Mesendoderm (in vitro differentiated cells): Measurements from ENCODE around the gene LGMN.

ENCODE experiments used
- DNase-seq: peaks from one replicate; pipeline ENCODE4 v3.0.0; 2013
- H2AK5ac ChIP-seq: 2 replicates; pipeline ENCODE4 v1.6.1; 2013; ENCODE audit warnings: low read length, inconsistent platforms
- H2BK120ac ChIP-seq: 2 replicates; pipeline ENCODE4 v1.6.1; 2013; ENCODE audit warnings: low read depth, mild to moderate bottlenecking, low read length, moderate library complexity, mixed read lengths
- H2BK15ac ChIP-seq: replicated peaks from 2 replicates; pipeline ENCODE4 v1.6.1; 2013; ENCODE audit warnings: low read depth, mild to moderate bottlenecking, moderate library complexity
- H2BK5ac ChIP-seq: 2 replicates; pipeline ENCODE4 v1.6.1; 2013; ENCODE audit warnings: low read length, inconsistent platforms
- H3K18ac ChIP-seq: 2 replicates; pipeline ENCODE4 v1.6.1; 2013; ENCODE audit warnings: mild to moderate bottlenecking, low read length, mixed read lengths
- H3K23ac ChIP-seq: one replicate; pipeline ENCODE4 v1.6.1; 2013; ENCODE audit warnings: low read length
- H3K27ac ChIP-seq: 2 replicates; pipeline ENCODE4 v1.5.1; 2013; ENCODE audit warnings: low read depth, mild to moderate bottlenecking, inconsistent platforms, low read length, moderate library complexity
- H3K27me3 ChIP-seq: 2 replicates; pipeline ENCODE4 v1.6.1; 2013; ENCODE audit warnings: low read length, control low read depth, mild to moderate bottlenecking, inconsistent platforms; ENCODE audit not compliant: insufficient read depth, poor library complexity
- H3K36me3 ChIP-seq: 2 replicates; pipeline ENCODE4 v1.6.1; 2013; ENCODE audit warnings: low read length, inconsistent platforms; ENCODE audit not compliant: control insufficient read depth, insufficient read depth
- H3K4ac ChIP-seq: one replicate; pipeline ENCODE4 v1.6.1; 2013; ENCODE audit warnings: low read depth, mild to moderate bottlenecking, low read length, moderate library complexity
- H3K4me1 ChIP-seq: 2 replicates; pipeline ENCODE4 v1.6.1; 2013; ENCODE audit warnings: low read depth, low read length, inconsistent platforms; ENCODE audit not compliant: control insufficient read depth
- H3K4me2 ChIP-seq: 2 replicates; pipeline ENCODE4 v1.6.1; 2013; ENCODE audit warnings: low read length
- H3K4me3 ChIP-seq: 2 replicates; pipeline ENCODE4 v1.5.1; 2013; ENCODE audit warnings: mild to moderate bottlenecking, low read length
- H3K56ac ChIP-seq: one replicate; pipeline ENCODE4 v1.6.1; 2013; ENCODE audit warnings: low read length
- H3K79me1 ChIP-seq: 2 replicates; pipeline ENCODE4 v1.6.1; 2013; ENCODE audit warnings: low read length, inconsistent platforms
- H3K79me2 ChIP-seq: 2 replicates; pipeline ENCODE4 v1.6.1; 2013; ENCODE audit warnings: mild to moderate bottlenecking, low read length; ENCODE audit not compliant: control insufficient read depth, insufficient read depth
- H3K9ac ChIP-seq: 2 replicates; pipeline ENCODE4 v1.6.1; 2013; ENCODE audit warnings: low read length, inconsistent platforms
- H4K5ac ChIP-seq: one replicate; pipeline ENCODE4 v1.6.1; 2013; ENCODE audit warnings: low read length
- H4K8ac ChIP-seq: one replicate; pipeline ENCODE4 v1.6.1; 2013; ENCODE audit warnings: low read depth, mild to moderate bottlenecking, control low read depth, low read length, moderate library complexity
- WGBS: extraction: QIAGEN DNeasy Blood & Tissue Kit; methylation state at CpG from one replicate; pipeline ENCODE4 v1.1.7; 2013; ENCODE audit warnings: low lambda C conversion rate, missing lambda C conversion rate; ENCODE audit not compliant: insufficient coverage; ENCODE audit errors: extremely low coverage; 5-methylcytosine and 5-hydroxymethylcytosine counted together

The LGMN gene

GRCh38 chr14:92704036-92704804 is 44.2 kb downstream of the LGMN start:
- no peaks in the 10 kb centered on the region for H3K36me3 ChIP-seq

GRCh38 chr14:92703516-92703915 is 44.9 kb downstream of the LGMN start:
- no peaks in the 10 kb centered on the region for H3K4me1 ChIP-seq
- no peaks in the 10 kb centered on the region for H3K27me3 ChIP-seq
- no peak overlapping the region for H3K56ac ChIP-seq
- H3K4me3 ChIP-seq = no peak overlapping the region
- H3K9ac ChIP-seq = no peak overlapping the region
- no peak overlapping the region for H3K18ac ChIP-seq
- no peaks in the 10 kb centered on the region for H3K36me3 ChIP-seq
- no CpG with 5 or more reads among the region's 10 CpGs for WGBS
- DNase-seq = no peak
- no peak overlapping the region for H4K8ac ChIP-seq
- no peaks in the 10 kb centered on the region for H3K79me2 ChIP-seq
- no peak overlapping the region for H2BK5ac ChIP-seq
- no peak overlapping the region for H4K5ac ChIP-seq
- no peak overlapping the region for H3K4ac ChIP-seq
- no peak overlapping the region for H3K4me2 ChIP-seq
- H2AK5ac ChIP-seq = no peak overlapping the region
- no peak overlapping the region for H2BK120ac ChIP-seq
- H2BK15ac ChIP-seq = no peak overlapping the region
- no peak overlapping the region for H3K23ac ChIP-seq
- no peak overlapping the region for H3K27ac ChIP-seq
- no peaks in the 10 kb centered on the region for H3K79me1 ChIP-seq

More at GRCh38 chr14:92704036-92704804, 44.2 kb downstream of the LGMN start:
- Histone ChIP-seq H3K4me2 (no peak overlapping the region), H2BK120ac (no peak overlapping the region), H3K23ac (no peak overlapping the region), H3K27ac (no peak overlapping the region), H3K18ac (no peak overlapping the region), H3K4me1 (no peaks in the 10 kb centered on the region), H3K4me3 (no peak overlapping the region), H4K8ac (no peak overlapping the region), H4K5ac (no peak overlapping the region), H3K9ac (no peak overlapping the region), H2BK15ac (no peak overlapping the region), H3K56ac (no peak overlapping the region), H3K79me2 (no peaks in the 10 kb centered on the region), H3K27me3 (no peaks in the 10 kb centered on the region), H3K4ac (no peak overlapping the region), H3K79me1 (no peaks in the 10 kb centered on the region), H2AK5ac (no peak overlapping the region), H2BK5ac (no peak overlapping the region)
- WGBS = no CpG with 5 or more reads among the region's 23 CpGs
- DNase-seq = no peak

GRCh38 chr14:92702441-92702918 is 45.9 kb downstream of the LGMN start:
- H3K4me3 ChIP-seq = no peak overlapping the region
- no peak for DNase-seq
- H3K4me1 ChIP-seq = no peaks in the 10 kb centered on the region
- H3K23ac ChIP-seq = no peak overlapping the region
- no peaks in the 10 kb centered on the region for H3K79me2 ChIP-seq
- H3K27ac ChIP-seq = no peak overlapping the region
- H3K4ac ChIP-seq = no peak overlapping the region
- H4K5ac ChIP-seq = no peak overlapping the region
- H3K79me1 ChIP-seq = no peaks in the 10 kb centered on the region
- no peak overlapping the region for H3K9ac ChIP-seq
- no peak overlapping the region for H2BK5ac ChIP-seq
- no peak overlapping the region for H3K56ac ChIP-seq
- no peak overlapping the region for H3K4me2 ChIP-seq
- H2BK120ac ChIP-seq = no peak overlapping the region
- H3K36me3 ChIP-seq = no peaks in the 10 kb centered on the region
- no CpG with 5 or more reads among the region's 9 CpGs for whole genome bisulfite sequencing
- H4K8ac ChIP-seq = no peak overlapping the region
- no peaks in the 10 kb centered on the region for H3K27me3 ChIP-seq
- no peak overlapping the region for H2BK15ac ChIP-seq
- H2AK5ac ChIP-seq = no peak overlapping the region
- H3K18ac ChIP-seq = no peak overlapping the region

GRCh38 chr14:92701826-92702225 is 46.6 kb downstream of the LGMN start:
- H3K4me1 ChIP-seq = no peaks in the 10 kb centered on the region
- no peak overlapping the region for H3K4me3 ChIP-seq
- no peak overlapping the region for H3K4ac ChIP-seq
- no peaks in the 10 kb centered on the region for H3K27me3 ChIP-seq
- H4K5ac ChIP-seq = no peak overlapping the region
- H3K4me2 ChIP-seq = no peak overlapping the region
- H2AK5ac ChIP-seq = no peak overlapping the region
- H3K79me2 ChIP-seq = no peaks in the 10 kb centered on the region
- H3K79me1 ChIP-seq = no peaks in the 10 kb centered on the region
- H4K8ac ChIP-seq = no peak overlapping the region
- H2BK5ac ChIP-seq = no peak overlapping the region
- no peak overlapping the region for H3K23ac ChIP-seq
- H2BK120ac ChIP-seq = no peak overlapping the region
- H3K56ac ChIP-seq = no peak overlapping the region
- H2BK15ac ChIP-seq = no peak overlapping the region
- no CpG with 5 or more reads among the region's 10 CpGs for WGBS
- H3K18ac ChIP-seq = no peak overlapping the region
- H3K27ac ChIP-seq = no peak overlapping the region
- H3K9ac ChIP-seq = no peak overlapping the region
- DNase-seq = no peak
- no peaks in the 10 kb centered on the region for H3K36me3 ChIP-seq

GRCh38 chr14:92698393-92698792 is 50.0 kb downstream of the LGMN start:
- H3K27me3 ChIP-seq = no peaks in the 10 kb centered on the region
- H3K27ac ChIP-seq = no peak overlapping the region
- no peak overlapping the region for H3K18ac ChIP-seq
- no peak for DNase-seq
- H3K56ac ChIP-seq = no peak overlapping the region
- no peaks in the 10 kb centered on the region for H3K4me1 ChIP-seq
- no peak overlapping the region for H2AK5ac ChIP-seq
- no peak overlapping the region for H3K4me3 ChIP-seq
- no peaks in the 10 kb centered on the region for H3K79me1 ChIP-seq
- H3K36me3 ChIP-seq = no peaks in the 10 kb centered on the region
- H3K4me2 ChIP-seq = no peak overlapping the region
- H4K8ac ChIP-seq = no peak overlapping the region
- no peak overlapping the region for H3K4ac ChIP-seq
- H4K5ac ChIP-seq = no peak overlapping the region
- H2BK15ac ChIP-seq = no peak overlapping the region
- no peaks in the 10 kb centered on the region for H3K79me2 ChIP-seq
- no peak overlapping the region for H3K9ac ChIP-seq
- H3K23ac ChIP-seq = no peak overlapping the region
- no peak overlapping the region for H2BK5ac ChIP-seq
- H2BK120ac ChIP-seq = no peak overlapping the region

- Histone ChIP-seq H3K36me3 (no peaks in the 10 kb centered on the region), H2BK15ac (no peak overlapping the region), H3K18ac (no peak overlapping the region), H3K4me1 (no peaks in the 10 kb centered on the region), H3K9ac (no peak overlapping the region), H3K4ac (no peak overlapping the region), H2BK120ac (no peak overlapping the region), H2BK5ac (no peak overlapping the region), H3K56ac (no peak overlapping the region), H2AK5ac (no peak overlapping the region), H3K79me1 (no peaks in the 10 kb centered on the region), H3K4me2 (no peak overlapping the region), H4K5ac (no peak overlapping the region), H3K27ac (no peak overlapping the region), H3K4me3 (no peak overlapping the region), H4K8ac (no peak overlapping the region), H3K27me3 (no peaks in the 10 kb centered on the region), H3K23ac (no peak overlapping the region), H3K79me2 (no peaks in the 10 kb centered on the region)
- no peak for DNase-seq
- no CpG with 5 or more reads among the region's 4 CpGs for WGBS
These were observed 52.1 kb downstream of the LGMN start for GRCh38 chr14:92696366-92696765.
